Breast epithelium (tissue), 3 donors: ENCODE results near the gene DOCK3.

Source experiments
- POLR2A ChIP-seq: fragments of 450-650 bp; IDR thresholded peaks from one replicate; pipeline ENCODE4 v1.6.1; 2016; ENCODE audit warnings: antibody characterized with exemption, mild to moderate bottlenecking, moderate library complexity
- POLR2AphosphoS5 ChIP-seq, 3 donors: sonication (generic); formaldehyde crosslinking; IDR thresholded peaks; one replicate each; pipeline ENCODE4 v1.6.1; 2017; ENCODE audit warnings: antibody characterized with exemption in 3 of 3
- TF ChIP-seq, protein P1 (sequence below), 3 donors: fragments of 450-650 bp; IDR thresholded peaks; one replicate each; pipeline ENCODE4 v1.5.1; 2016 to 2017; ENCODE audit warnings: antibody characterized with exemption in 3 of 3, mild to moderate bottlenecking in 3 of 3, moderate library complexity in 3 of 3

- TF ChIP-seq, protein P1, sequence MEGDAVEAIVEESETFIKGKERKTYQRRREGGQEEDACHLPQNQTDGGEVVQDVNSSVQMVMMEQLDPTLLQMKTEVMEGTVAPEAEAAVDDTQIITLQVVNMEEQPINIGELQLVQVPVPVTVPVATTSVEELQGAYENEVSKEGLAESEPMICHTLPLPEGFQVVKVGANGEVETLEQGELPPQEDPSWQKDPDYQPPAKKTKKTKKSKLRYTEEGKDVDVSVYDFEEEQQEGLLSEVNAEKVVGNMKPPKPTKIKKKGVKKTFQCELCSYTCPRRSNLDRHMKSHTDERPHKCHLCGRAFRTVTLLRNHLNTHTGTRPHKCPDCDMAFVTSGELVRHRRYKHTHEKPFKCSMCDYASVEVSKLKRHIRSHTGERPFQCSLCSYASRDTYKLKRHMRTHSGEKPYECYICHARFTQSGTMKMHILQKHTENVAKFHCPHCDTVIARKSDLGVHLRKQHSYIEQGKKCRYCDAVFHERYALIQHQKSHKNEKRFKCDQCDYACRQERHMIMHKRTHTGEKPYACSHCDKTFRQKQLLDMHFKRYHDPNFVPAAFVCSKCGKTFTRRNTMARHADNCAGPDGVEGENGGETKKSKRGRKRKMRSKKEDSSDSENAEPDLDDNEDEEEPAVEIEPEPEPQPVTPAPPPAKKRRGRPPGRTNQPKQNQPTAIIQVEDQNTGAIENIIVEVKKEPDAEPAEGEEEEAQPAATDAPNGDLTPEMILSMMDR (IDR thresholded peaks at IDR 0.05): no peak
- TF ChIP-seq POLR2A (no peak), POLR2AphosphoS5 (IDR thresholded peaks at IDR 0.05) (no peak)
Measured at GRCh38 chr3:50961386-50961785, 286.7 kb downstream of the DOCK3 start.
